ENCODE measurements around the gene ARHGAP40.

ARHGAP40 gene

DNA sequence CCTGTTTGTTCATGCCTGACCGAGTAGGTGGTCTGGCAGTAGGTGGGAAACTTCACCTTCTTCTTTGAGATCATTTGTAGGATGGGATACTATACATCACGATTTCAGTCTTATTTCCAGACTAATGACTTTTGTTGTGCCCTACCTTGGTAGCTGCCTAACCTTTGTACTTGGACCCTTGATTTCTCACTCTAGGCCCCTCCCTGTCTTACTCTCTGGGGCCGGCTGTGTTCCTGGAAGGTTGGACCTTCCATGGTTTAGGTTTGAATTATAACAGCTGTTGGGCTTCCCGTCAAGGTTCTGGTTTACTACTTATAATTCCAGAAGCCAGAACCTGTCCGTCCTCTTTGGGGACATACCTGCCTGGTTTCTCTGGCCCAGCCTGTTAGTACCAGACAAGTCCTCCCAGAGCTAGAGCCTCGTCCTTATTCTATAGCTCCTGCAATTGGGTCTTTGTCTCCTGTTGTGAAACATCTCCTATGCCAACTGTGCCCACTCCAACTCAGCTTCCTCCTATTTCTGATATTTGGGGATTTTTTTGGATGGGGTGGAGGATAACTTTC is 35.5 kb upstream of the ARHGAP40 start:
- H3K18ac ChIP-seq (ENCODE audit: low read depth in 1 of 2, low read length in 2 of 2), result no peak overlapping the region
- H3K9ac ChIP-seq (ENCODE audit: low read length), result no peak overlapping the region
- WGBS, result 97% methylated on average over 5 of the region's 6 CpGs
- no peak overlapping the region for H3K14ac ChIP-seq (ENCODE audit: low read length in 2 of 2)
- no peak for DNase-seq
- no peak overlapping the region for H4K91ac ChIP-seq (ENCODE audit: low read length)
- peaks cover 10% of the 10 kb centered on the region for H3K79me1 ChIP-seq (replicated peaks; ENCODE audit: low read length, poor library complexity, severe bottlenecking)
- peaks cover 0 to 93% of the 10 kb centered on the region in 2 experiments for H3K36me3 ChIP-seq (ENCODE audit: control insufficient read depth in 1 of 2, insufficient read depth in 2 of 2, low read depth in 1 of 2, low read length in 2 of 2)
- H4K8ac ChIP-seq (ENCODE audit: low read length), result no peak overlapping the region
- no peak overlapping the region for H2AFZ ChIP-seq (ENCODE audit: low read depth, low read length)
- no peak overlapping the region for H3K23ac ChIP-seq (ENCODE audit: low read length in 2 of 2)
- no peak overlapping the region for H2AK5ac ChIP-seq (ENCODE audit: low read length, severe bottlenecking)
- no peak overlapping the region for H2BK12ac ChIP-seq (ENCODE audit: low read length in 2 of 2)
- peaks cover 3% of the 10 kb centered on the region for H3K4me1 ChIP-seq (ENCODE audit: control insufficient read depth, insufficient read depth, low read depth, low read length)
- no peak overlapping the region for H3K27ac ChIP-seq (ENCODE audit: low read length, poor library complexity, severe bottlenecking)
- no peak overlapping the region for H2BK5ac ChIP-seq (ENCODE audit: low read depth, low read length, poor library complexity, severe bottlenecking)
- H3K4me2 ChIP-seq (ENCODE audit: low read length, poor library complexity, severe bottlenecking), result no peak overlapping the region
- no peaks in the 10 kb centered on the region for H3K9me3 ChIP-seq (ENCODE audit: control insufficient read depth, low read length)
- no peak overlapping the region for H3K4ac ChIP-seq (ENCODE audit: low read depth in 1 of 2, low read length in 2 of 2)
- no peak overlapping the region for H2BK15ac ChIP-seq (ENCODE audit: low read depth, poor library complexity, severe bottlenecking)
- no peak overlapping the region for H2BK120ac ChIP-seq (ENCODE audit: low read depth, low read length)
- no peak overlapping the region for H3K4me3 ChIP-seq (ENCODE audit: insufficient read depth in 1 of 2, low read depth in 1 of 2, low read length in 2 of 2)
- no peaks in the 10 kb centered on the region for H3K27me3 ChIP-seq (ENCODE audit: control insufficient read depth in 1 of 2, insufficient read depth in 1 of 2, low read length in 2 of 2)

DNA sequence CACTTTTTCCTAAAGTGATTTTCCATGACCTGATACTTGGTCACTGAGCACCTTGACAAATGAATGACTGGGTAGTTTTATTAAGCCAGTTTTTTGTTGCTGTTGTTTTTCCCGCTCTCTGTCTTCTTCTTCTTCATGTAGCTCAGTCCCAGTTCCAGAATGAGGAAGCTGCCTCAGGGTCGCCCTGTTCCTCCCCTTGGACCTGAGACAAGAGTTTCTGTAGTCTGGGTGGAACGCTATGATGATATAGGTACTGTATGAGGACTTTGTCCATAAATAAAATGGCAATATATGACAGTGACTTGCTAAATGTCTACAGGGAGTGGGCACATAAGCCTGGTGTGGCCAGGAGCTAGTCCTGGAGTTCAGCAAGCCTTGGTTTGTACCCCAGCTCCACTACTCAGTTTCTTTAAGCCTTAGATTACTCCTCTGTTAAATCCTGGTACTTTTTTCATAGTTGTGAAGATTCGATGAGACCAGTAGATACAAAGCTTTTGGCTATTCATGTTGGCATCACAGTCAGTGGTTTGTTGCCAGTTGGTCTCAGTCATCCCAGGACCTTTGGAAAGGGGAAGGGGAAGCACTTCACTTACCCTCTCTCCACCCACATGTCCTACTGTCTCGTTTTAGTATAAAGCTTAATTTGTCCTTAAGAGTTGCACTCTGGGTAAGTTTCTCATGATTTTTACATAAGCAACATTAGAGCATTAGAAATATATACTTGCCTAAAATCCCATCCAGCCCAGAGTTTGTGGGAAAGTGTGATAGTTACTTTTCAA is 31.7 kb upstream of the ARHGAP40 start:
- 98% methylated on average over 3 of the region's 5 CpGs for WGBS
- H3K79me1 ChIP-seq (replicated peaks; ENCODE audit: low read length, poor library complexity, severe bottlenecking), result peaks cover 8% of the 10 kb centered on the region
- DNase-seq, result no peak
- no peaks in the 10 kb centered on the region for H3K9me3 ChIP-seq (ENCODE audit: control insufficient read depth, low read length)
- peaks cover 3 to 91% of the 10 kb centered on the region in 2 experiments for H3K36me3 ChIP-seq (ENCODE audit: control insufficient read depth in 1 of 2, insufficient read depth in 2 of 2, low read depth in 1 of 2, low read length in 2 of 2)
- H3K4me2 ChIP-seq (ENCODE audit: low read length, poor library complexity, severe bottlenecking), result no peak overlapping the region
- no peak overlapping the region for H2BK15ac ChIP-seq (ENCODE audit: low read depth, poor library complexity, severe bottlenecking)
- no peak overlapping the region for H3K23ac ChIP-seq (ENCODE audit: low read length in 2 of 2)
- H2BK5ac ChIP-seq (ENCODE audit: low read depth, low read length, poor library complexity, severe bottlenecking), result no peak overlapping the region
- H3K27me3 ChIP-seq (ENCODE audit: control insufficient read depth in 1 of 2, insufficient read depth in 1 of 2, low read length in 2 of 2), result no peaks in the 10 kb centered on the region
- H2BK120ac ChIP-seq (ENCODE audit: low read depth, low read length), result no peak overlapping the region
- H3K4me1 ChIP-seq (ENCODE audit: control insufficient read depth, insufficient read depth, low read depth, low read length), result peaks cover 3% of the 10 kb centered on the region
- H3K4me3 ChIP-seq (ENCODE audit: insufficient read depth in 1 of 2, low read depth in 1 of 2, low read length in 2 of 2), result no peak overlapping the region
- no peak overlapping the region for H3K14ac ChIP-seq (ENCODE audit: low read length in 2 of 2)
- no peak overlapping the region for H2BK12ac ChIP-seq (ENCODE audit: low read length in 2 of 2)
- no peak overlapping the region for H2AK5ac ChIP-seq (ENCODE audit: low read length, severe bottlenecking)
- H3K18ac ChIP-seq (ENCODE audit: low read depth in 1 of 2, low read length in 2 of 2), result no peak overlapping the region
- H3K4ac ChIP-seq (ENCODE audit: low read depth in 1 of 2, low read length in 2 of 2), result no peak overlapping the region
- H4K91ac ChIP-seq (ENCODE audit: low read length), result no peak overlapping the region
- no peak overlapping the region for H4K8ac ChIP-seq (ENCODE audit: low read length)
- H3K27ac ChIP-seq (ENCODE audit: low read length, poor library complexity, severe bottlenecking), result no peak overlapping the region
- no peak overlapping the region for H2AFZ ChIP-seq (ENCODE audit: low read depth, low read length)
- H3K9ac ChIP-seq (ENCODE audit: low read length), result no peak overlapping the region

DNA sequence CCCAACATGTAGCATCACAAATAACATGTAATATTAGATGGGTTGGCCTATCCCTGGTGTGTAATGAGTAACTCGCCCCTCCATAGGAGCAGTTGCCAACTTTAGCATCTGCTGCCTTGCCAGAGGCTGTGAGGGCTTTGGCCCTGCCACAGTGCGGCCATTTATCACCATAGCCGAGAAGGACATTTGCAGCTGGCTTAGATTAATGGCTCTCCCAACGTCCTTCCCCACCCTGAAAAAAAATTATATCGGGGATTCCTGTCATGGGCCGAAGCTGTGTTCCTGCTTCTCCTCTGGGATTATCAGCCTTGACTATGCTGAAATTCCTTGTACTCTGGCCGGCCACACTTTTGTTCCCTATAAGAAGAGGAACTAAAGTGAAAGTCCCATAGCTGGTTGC is 28.2 kb upstream of the ARHGAP40 start:
- 84% methylated on average over 7 of the region's 7 CpGs for WGBS

DNA sequence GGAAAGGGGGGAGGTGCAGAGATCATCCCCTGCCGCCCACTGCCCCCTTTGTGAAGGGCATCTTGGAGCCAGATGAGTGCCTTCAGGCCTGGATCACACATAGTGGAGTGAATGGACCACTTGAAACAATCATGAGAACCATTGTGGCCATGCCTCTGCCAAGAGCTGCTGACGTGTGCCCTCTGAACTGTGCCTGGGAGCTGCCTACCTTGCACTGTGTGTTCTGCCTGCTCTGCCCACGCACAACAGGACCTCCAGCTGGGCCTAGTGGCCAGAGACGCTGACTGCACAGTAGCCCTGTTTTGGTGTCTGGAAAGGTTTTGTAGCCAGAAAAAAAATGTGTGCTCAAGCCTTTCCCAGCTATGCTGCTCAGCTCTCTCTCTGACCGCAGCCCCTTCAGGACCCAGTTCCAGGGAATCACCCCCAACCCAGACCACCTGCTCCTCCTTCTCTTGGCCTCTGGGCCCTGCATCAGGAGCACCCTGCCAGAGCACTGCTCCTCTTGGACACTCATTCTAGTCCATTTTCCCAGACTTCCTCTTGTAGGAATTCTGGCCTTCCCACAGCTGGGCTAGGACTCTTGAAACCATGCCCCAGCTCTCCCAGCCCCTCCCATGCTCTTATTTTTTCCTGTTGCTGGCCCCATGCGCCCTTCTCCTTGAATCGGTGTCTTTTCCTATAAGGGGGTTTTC is 22.2 kb upstream of the ARHGAP40 start:
- H4K8ac ChIP-seq (ENCODE audit: low read length), result no peak overlapping the region
- H3K18ac ChIP-seq (ENCODE audit: low read depth in 1 of 2, low read length in 2 of 2), result no peak overlapping the region
- peak overlapping the region; percentile 17 for H3K27ac ChIP-seq (ENCODE audit: low read length, poor library complexity, severe bottlenecking)
- H2BK15ac ChIP-seq (ENCODE audit: low read depth, poor library complexity, severe bottlenecking), result no peak overlapping the region
- H2AK5ac ChIP-seq (ENCODE audit: low read length, severe bottlenecking), result peak overlapping the region; percentile 47
- no peak overlapping the region for H3K4ac ChIP-seq (ENCODE audit: low read depth in 1 of 2, low read length in 2 of 2)
- no peak overlapping the region for H3K4me2 ChIP-seq (ENCODE audit: low read length, poor library complexity, severe bottlenecking)
- no peaks in the 10 kb centered on the region for H3K79me1 ChIP-seq (replicated peaks; ENCODE audit: low read length, poor library complexity, severe bottlenecking)
- no peak overlapping the region for H3K9ac ChIP-seq (ENCODE audit: low read length)
- H3K9me3 ChIP-seq (ENCODE audit: control insufficient read depth, low read length), result no peaks in the 10 kb centered on the region
- no peak overlapping the region for H3K14ac ChIP-seq (ENCODE audit: low read length in 2 of 2)
- peaks cover 3 to 24% of the 10 kb centered on the region in 2 experiments for H3K27me3 ChIP-seq (ENCODE audit: control insufficient read depth in 1 of 2, insufficient read depth in 1 of 2, low read length in 2 of 2)
- H3K36me3 ChIP-seq (ENCODE audit: control insufficient read depth in 1 of 2, insufficient read depth in 2 of 2, low read depth in 1 of 2, low read length in 2 of 2), result peaks cover 0 to 42% of the 10 kb centered on the region in 2 experiments
- H2BK120ac ChIP-seq (ENCODE audit: low read depth, low read length), result no peak overlapping the region
- peaks cover 29% of the 10 kb centered on the region for H3K4me1 ChIP-seq (ENCODE audit: control insufficient read depth, insufficient read depth, low read depth, low read length)
- no peak overlapping the region for H4K91ac ChIP-seq (ENCODE audit: low read length)
- no peak overlapping the region for H3K4me3 ChIP-seq (ENCODE audit: insufficient read depth in 1 of 2, low read depth in 1 of 2, low read length in 2 of 2)
- no peak for DNase-seq
- no peak overlapping the region for H3K23ac ChIP-seq (ENCODE audit: low read length in 2 of 2)
- no peak overlapping the region for H2BK12ac ChIP-seq (ENCODE audit: low read length in 2 of 2)
- no peak overlapping the region for H2AFZ ChIP-seq (ENCODE audit: low read depth, low read length)
- no peak overlapping the region for H2BK5ac ChIP-seq (ENCODE audit: low read depth, low read length, poor library complexity, severe bottlenecking)
- WGBS, result 74% methylated on average over 7 of the region's 7 CpGs

More for the DNA sequence above, 28.2 kb upstream of the ARHGAP40 start:
- H4K91ac ChIP-seq (ENCODE audit: low read length), result no peak overlapping the region
- H3K4me2 ChIP-seq (ENCODE audit: low read length, poor library complexity, severe bottlenecking), result no peak overlapping the region
- H3K27ac ChIP-seq (ENCODE audit: low read length, poor library complexity, severe bottlenecking), result no peak overlapping the region
- H3K79me1 ChIP-seq (replicated peaks; ENCODE audit: low read length, poor library complexity, severe bottlenecking), result peaks cover 3% of the 10 kb centered on the region
- H3K4ac ChIP-seq (ENCODE audit: low read depth in 1 of 2, low read length in 2 of 2), result no peak overlapping the region
- DNase-seq, result no peak
- H3K27me3 ChIP-seq (ENCODE audit: control insufficient read depth in 1 of 2, insufficient read depth in 1 of 2, low read length in 2 of 2), result no peaks in the 10 kb centered on the region
- H2BK5ac ChIP-seq (ENCODE audit: low read depth, low read length, poor library complexity, severe bottlenecking), result no peak overlapping the region
- H3K9ac ChIP-seq (ENCODE audit: low read length), result no peak overlapping the region
- H2BK12ac ChIP-seq (ENCODE audit: low read length in 2 of 2), result no peak overlapping the region
- no peak overlapping the region for H2AK5ac ChIP-seq (ENCODE audit: low read length, severe bottlenecking)
- H3K18ac ChIP-seq (ENCODE audit: low read depth in 1 of 2, low read length in 2 of 2), result no peak overlapping the region
- no peak overlapping the region for H4K8ac ChIP-seq (ENCODE audit: low read length)
- no peak overlapping the region for H2AFZ ChIP-seq (ENCODE audit: low read depth, low read length)
- H3K36me3 ChIP-seq (ENCODE audit: control insufficient read depth in 1 of 2, insufficient read depth in 2 of 2, low read depth in 1 of 2, low read length in 2 of 2), result peaks cover 3 to 90% of the 10 kb centered on the region in 2 experiments
- H3K23ac ChIP-seq (ENCODE audit: low read length in 2 of 2), result no peak overlapping the region
- no peaks in the 10 kb centered on the region for H3K9me3 ChIP-seq (ENCODE audit: control insufficient read depth, low read length)
- H3K4me3 ChIP-seq (ENCODE audit: insufficient read depth in 1 of 2, low read depth in 1 of 2, low read length in 2 of 2), result no peak overlapping the region
- H2BK15ac ChIP-seq (ENCODE audit: low read depth, poor library complexity, severe bottlenecking), result no peak overlapping the region
- H3K4me1 ChIP-seq (ENCODE audit: control insufficient read depth, insufficient read depth, low read depth, low read length), result peaks cover 10% of the 10 kb centered on the region
- no peak overlapping the region for H3K14ac ChIP-seq (ENCODE audit: low read length in 2 of 2)
- no peak overlapping the region for H2BK120ac ChIP-seq (ENCODE audit: low read depth, low read length)
